ENCODE data around the gene SRA1. TPM values are rescaled to one million over a fixed set of nuclear protein-coding genes. Genes with fewer than 3 reads are reported as not detected.
"Not testable (repeated sequence)": the region's sequence is repeated elsewhere in the genome, so short reads cannot be mapped to it uniquely, and the experiment has no call there.

Gene SRA1
- 37.8 TPM for total RNA-seq

DNA sequence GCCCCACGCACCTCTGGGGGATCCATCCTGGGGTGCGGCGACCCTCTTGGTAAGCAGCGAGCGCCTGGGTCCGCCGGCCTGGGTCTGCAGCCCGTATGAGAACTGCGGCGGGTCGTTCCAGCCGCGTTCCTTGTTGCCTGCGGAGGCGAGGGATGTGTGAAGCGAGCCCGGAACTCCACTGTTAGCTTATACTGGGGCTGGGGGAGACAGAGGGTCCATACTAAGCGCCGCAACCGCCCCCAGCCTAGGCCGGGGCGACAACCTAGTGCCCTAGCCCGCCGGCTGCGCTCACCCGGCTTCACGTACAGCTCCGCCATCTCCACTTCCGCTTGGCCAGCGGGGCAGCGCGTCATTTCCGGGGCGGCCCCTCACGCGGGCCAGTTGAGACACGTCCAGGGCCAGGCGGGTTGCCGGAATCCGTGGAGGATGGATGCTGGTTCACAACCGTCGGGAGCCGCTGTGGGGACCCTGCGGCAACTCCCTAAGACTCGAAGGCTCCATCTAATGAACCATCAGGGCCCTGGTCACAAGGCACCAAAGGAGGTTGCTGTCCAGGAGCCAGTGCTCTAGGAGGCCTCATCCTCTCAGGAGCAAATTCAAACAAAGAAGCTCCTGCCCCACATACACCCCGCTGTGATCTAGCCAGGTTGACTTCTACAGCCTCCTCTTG, at the start of gene SRA1:
SRA1 (minus strand) TSS at position 338 of the 670 bp plus-strand sequence; CDS start at position 317, 21 bp downstream.
- DNase-seq (ENCODE audit: low spot score) = peak; percentile 95

DNA sequence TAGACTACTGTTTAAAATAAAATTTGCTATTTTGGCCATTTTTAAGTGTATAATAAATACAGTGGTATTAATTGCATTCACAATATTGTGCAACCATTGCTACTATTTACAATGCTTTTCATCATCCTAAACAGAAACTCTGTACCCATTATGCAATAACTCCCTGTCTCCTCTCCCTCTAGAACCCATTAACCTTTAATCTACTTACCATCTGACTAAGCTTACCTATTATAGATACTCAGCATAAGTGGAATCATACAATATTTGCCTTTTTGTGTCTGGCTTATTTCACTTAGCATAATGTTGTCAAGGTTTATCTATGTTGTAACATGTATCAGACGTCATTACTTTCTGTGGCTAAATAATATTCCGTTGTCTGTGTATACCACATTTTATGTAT, 49.8 kb upstream of the SRA1 start:
- DNase-seq (ENCODE audit: low spot score) = no peak

DNA sequence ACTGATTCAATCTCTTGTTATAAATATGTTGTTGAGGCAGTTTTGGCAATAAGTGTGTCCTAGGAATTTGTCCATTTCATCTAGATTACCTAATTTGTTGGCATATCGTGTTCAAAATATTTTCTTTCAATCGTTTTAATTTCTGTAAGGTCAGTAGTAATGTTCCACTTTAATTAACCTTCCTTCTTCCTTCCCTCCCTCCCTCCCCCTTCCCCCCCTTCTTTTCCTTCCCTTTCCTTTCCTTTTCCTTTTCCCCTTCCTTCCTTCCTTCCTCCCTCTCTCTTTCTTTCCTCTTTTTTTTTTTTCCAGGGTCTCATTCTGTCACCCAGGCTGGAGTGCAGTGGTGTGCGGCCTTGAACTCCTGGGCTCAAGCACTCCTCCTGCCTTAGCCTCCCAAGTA, 48.6 kb upstream of the SRA1 start:
- no peak for DNase-seq (ENCODE audit: low spot score)

DNA sequence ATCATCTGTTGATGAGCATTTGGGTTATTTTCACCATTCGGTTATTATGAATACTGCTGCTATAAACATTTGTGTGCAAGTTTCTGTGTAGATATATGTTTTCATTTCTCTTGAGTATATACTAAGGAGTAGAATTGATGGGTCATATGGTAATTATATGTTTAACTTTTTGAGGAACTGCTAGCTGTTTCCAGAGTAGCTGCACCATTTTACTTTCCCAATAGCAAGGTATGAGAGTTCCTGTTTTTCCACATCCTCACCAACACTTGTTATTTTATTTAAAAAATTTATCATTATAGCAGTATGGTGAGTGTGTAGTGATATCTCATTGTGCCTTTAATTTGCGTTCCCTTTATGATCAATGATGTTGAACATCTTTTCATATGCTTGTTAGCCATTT, 46.5 kb upstream of the SRA1 start:
- no peak for DNase-seq (ENCODE audit: low spot score)

DNA sequence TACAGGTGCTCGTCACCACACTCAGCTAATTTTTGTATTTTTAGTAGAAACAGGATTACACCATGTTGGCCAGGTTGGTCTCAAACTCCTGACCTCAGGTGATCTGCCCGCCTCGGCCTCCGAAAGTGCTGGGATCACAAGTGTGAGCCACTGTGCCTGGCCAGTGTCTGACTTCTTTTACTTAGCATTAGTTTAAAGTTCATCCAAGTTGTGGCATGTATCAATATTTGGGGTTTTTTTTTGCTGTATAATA, 46.1 kb upstream of the SRA1 start:
- not testable (repeated sequence) for DNase-seq (ENCODE audit: low spot score)

DNA sequence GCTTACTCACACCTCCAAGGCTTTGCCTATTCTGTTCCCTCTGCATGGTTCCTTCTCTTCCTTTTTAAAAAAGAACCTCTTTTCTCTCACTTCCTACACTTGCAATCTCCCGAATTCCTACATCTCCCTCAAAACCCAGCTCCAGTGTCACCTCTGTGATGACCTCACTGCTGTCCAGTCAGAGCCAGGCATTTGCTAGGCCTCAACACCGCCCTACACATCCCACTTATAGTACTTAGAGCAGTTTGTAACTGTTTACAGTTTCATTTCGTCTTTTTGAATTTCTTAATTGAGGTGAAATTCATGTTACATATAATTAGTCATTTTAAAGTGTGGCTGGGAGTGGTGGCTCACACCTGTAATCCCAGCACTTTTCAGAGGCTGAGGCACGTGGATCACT, 44.9 kb upstream of the SRA1 start:
- no peak for DNase-seq (ENCODE audit: low spot score)

- no peak for DNase-seq (ENCODE audit: low spot score)
These were observed 42.8 kb upstream of the SRA1 start for GRCh38 chr5:140600096-140600495.

GRCh38 chr5:140598836-140599235, 41.6 kb upstream of the SRA1 start:
- no peak for DNase-seq (ENCODE audit: low spot score)

DNA sequence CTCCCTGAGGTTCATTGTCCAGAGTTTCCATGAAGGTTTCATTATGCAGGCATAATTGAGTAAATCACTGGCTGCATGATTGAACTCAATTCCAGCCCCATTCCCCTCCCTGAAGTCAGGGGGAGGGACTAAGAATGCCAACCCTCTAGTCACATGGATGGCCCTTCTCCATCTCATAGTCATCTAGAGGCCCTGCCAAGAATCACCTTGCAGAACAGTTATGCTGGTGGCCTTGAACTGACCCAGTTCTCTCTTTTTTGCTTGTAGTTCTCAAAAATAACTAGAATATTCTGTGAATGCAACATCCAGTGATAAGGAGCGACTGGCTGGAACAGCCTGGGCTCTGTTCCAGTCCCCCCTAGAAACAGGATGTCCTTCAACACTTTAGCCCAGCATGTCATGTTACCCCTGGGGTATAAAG, 39.1 kb upstream of the SRA1 start:
- DNase-seq (ENCODE audit: low spot score) = no peak

- DNase-seq (ENCODE audit: low spot score) = no peak
These were observed 38.4 kb upstream of the SRA1 start for GRCh38 chr5:140595538-140596300.

- DNase-seq (ENCODE audit: low spot score) = no peak
These were observed 36.9 kb upstream of the SRA1 start for GRCh38 chr5:140594169-140594568.

DNA sequence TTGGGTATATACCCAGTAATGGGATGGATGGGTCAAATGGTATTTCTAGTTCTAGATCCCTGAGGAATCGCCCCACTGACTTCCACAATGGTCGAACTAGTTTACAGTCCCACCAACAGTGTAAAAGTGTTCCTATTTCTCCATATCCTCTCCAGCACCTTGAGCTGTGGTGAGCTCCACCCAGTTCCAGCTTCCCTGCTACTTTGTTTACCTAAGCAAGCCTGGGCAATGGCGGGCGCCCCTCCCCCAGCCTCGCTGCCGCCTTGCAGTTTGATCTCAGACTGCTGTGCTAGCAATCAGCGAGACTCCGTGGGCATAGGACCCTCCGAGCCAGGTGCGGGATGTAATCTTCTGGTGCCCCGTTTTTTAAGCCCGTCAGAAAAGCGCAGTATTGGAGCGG, 35.8 kb upstream of the SRA1 start:
- not testable (repeated sequence) for DNase-seq (ENCODE audit: low spot score)

DNA sequence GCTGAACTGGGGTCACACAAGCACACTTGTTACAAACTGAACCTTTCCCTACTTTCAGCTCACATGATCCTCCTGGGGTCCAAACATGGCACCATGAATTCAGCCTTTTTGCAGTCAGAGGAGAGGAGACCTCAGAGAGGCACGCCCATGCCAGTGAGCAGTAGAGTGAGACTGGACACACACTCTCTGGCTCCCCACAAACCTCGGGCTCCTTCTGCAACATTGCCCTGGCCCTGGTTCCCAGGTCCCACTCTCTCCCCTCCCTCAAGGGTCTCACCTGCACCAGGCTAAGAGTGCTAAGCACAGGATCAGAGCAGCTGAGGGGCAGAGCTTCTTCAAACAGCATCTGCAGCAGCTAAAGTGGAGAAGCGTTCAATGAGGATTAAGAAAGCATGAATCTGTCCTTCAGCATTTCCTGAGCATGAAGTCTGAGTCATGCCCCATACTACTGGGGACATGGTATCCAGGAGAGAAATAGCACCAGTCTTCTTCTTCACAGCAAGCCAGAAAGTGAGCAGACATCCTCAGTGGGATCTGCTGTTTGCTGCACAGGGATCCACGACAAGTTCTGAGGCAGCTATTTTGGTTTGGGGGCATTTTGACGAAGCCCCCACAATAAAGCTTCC, 34.6 kb upstream of the SRA1 start:
- DNase-seq (ENCODE audit: low spot score) = no peak

DNA sequence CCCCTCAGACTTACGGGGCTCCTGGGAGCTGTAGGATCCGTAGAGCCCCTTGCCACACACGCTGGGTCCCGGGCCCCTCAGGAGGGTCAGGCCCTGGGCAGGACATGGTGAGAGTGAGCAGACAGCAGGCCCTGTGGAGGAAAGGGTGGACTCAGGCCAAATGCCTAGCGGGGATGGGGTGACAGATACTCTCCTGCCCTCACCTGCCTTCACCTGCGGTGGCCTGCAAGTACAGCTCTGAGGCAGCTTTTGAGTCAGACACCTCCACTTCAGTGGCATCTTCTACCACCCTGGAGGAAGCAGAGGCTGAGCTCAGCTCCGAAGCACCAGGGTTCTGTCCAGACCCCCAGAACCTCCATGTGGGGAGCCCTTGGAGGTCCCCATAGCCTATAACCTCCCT, 33.6 kb upstream of the SRA1 start:
- DNase-seq (ENCODE audit: low spot score) = no peak

- DNase-seq (ENCODE audit: low spot score) = no peak
These were observed 31.2 kb upstream of the SRA1 start for GRCh38 chr5:140588311-140589070.

DNA sequence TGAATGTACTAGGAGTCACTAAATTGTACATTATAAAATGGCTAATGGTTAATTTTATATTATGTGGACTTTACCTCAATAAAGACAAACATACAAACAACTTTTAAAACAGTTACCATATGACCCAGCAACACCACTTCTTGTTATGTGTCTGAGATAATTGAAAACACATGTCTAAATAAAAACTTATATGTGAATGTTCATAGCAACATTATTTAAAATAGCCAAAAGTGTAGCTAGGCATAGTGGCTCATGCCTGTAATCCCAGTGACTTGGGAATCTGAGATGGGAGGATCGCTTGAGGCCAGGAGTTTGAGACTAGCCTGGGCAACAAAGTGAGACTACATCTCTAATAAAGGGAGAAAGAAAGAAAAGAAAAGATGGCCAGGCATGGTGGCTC, 30.2 kb upstream of the SRA1 start:
- no peak for DNase-seq (ENCODE audit: low spot score)

DNA sequence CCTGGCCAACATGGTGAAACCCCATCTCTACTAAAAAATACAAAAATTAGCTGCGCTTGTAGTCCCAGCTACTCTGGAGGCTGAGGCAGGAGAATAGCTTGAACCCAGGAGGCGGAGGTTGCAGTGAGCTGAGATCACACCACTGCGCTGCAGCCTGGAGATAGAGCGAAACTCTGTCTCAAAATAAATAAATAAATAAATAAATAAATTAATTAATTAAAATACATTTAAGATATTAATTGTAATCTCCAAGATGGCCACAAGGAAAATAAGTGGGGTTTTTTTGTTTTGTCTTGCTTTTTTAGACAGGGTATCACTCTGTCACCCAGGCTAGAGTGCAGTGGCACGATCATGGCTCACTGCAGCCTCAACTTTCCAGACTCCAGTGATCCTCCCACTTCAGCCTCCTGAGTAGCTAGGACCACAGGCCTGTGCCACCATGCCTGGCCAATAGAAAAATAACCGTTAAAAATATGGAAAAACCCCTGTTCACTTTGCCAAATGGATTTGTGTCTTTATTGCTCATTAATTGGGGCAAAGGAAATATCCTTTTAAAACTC, 22.0 kb upstream of the SRA1 start:
- not testable (repeated sequence) for DNase-seq (ENCODE audit: low spot score)

DNA sequence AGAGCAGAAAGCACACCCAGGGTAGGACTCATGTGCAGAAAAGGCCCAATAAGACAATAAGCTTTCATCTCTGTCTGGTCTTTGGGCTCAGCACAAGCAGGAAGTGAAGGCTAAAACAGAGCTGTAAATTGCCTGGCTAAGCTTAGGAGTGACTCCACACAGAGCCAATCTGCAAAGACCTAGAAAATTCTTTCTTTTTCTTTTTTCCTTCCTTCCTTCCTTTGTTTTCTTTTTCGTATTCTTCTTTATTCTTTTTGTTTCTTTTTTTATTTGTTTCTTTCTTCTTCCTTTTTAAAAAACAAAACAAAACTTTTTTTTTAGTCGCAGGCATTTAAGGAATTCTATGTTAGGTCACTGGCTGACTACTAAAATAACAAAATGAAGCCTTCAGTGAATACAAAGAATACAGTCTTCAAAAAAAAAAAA, 19.5 kb upstream of the SRA1 start:
- no peak for DNase-seq (ENCODE audit: low spot score)

- DNase-seq (ENCODE audit: low spot score) = no peak
These were observed 18.0 kb upstream of the SRA1 start for GRCh38 chr5:140575309-140575708.

GRCh38 chr5:140574165-140574564, 16.9 kb upstream of the SRA1 start:
- DNase-seq (ENCODE audit: low spot score) = no peak

- DNase-seq (ENCODE audit: low spot score) = no peak
These were observed 16.4 kb upstream of the SRA1 start for GRCh38 chr5:140573683-140574082.

GRCh38 chr5:140571105-140571504, 13.8 kb upstream of the SRA1 start:
- DNase-seq (ENCODE audit: low spot score) = peak; percentile 71

Data from ureter (tissue), 1 donor.